CD14-positive monocyte (primary cell): ENCODE measurements around the gene RAPGEF1. TPM values are rescaled to one million over a fixed set of nuclear protein-coding genes. Genes with fewer than 3 reads are reported as not detected.
A peak's percentile ranks its signal among the peaks of the same experiment; 100 is the strongest.

ENCODE experiments used
- DNase-seq, 3 donors: peaks; one replicate each; pipeline ENCODE4 v3.0.0-alpha.2; 2011 to 2022
- H2AFZ ChIP-seq: 2 replicates; pipeline ENCODE4 v1.6.0; 2012; ENCODE audit warnings: mild to moderate bottlenecking, low read depth, low read length, inconsistent platforms; ENCODE audit not compliant: insufficient read depth, poor library complexity, severe bottlenecking
- H3K27ac ChIP-seq, 2 donors: 1 replicate in 1 of 2; 2 replicates in 1 of 2; pipeline ENCODE4 v1.5.1; 2012 to 2013; ENCODE audit warnings: low read length in 2 of 2, control low read depth in 1 of 2, inconsistent platforms in 1 of 2, low read depth in 1 of 2, mild to moderate bottlenecking in 1 of 2
- H3K27me3 ChIP-seq, 2 donors: one replicate each; pipeline versions ENCODE4 v1.6.0 to v1.6.1; 2011 to 2013; ENCODE audit warnings: low read length in 2 of 2; ENCODE audit not compliant: control insufficient read depth in 2 of 2, insufficient read depth in 2 of 2
- H3K36me3 ChIP-seq, 2 donors: replicated peaks in 1 of 2; 1 replicate in 1 of 2; 2 replicates in 1 of 2; pipeline versions ENCODE4 v1.5.1 to v1.6.1; 2012 to 2013; ENCODE audit warnings: low read length in 2 of 2, control low read depth in 1 of 2, inconsistent platforms in 1 of 2, mild to moderate bottlenecking in 1 of 2; ENCODE audit not compliant: insufficient read depth in 2 of 2, control insufficient read depth in 1 of 2
- H3K4me1 ChIP-seq, 2 donors: 1 replicate in 1 of 2; 2 replicates in 1 of 2; pipeline versions ENCODE4 v1.5.1 to v1.6.1; 2012 to 2013; ENCODE audit warnings: low read length in 2 of 2, control low read depth in 1 of 2, inconsistent platforms in 1 of 2, mild to moderate bottlenecking in 1 of 2, moderate library complexity in 1 of 2; ENCODE audit not compliant: insufficient read depth in 2 of 2, control insufficient read depth in 1 of 2
- H3K4me2 ChIP-seq: replicated peaks from 2 replicates; pipeline ENCODE3; 2012; ENCODE audit warnings: low read length, moderate library complexity, mild to moderate bottlenecking; ENCODE audit not compliant: poor library complexity, severe bottlenecking; ENCODE audit errors: extremely low read depth
- H3K4me3 ChIP-seq, 3 experiments: fragments of 200-600 bp in 1 of 3; sonication (generic) in 1 of 3; replicated peaks in 1 of 3; 1 replicate in 2 of 3; 2 replicates in 1 of 3; pipeline ENCODE4 v1.5.1; 2011 to 2013; ENCODE audit warnings: low read length in 3 of 3, mild to moderate bottlenecking in 3 of 3, control low read depth in 2 of 3, low read depth in 2 of 3, inconsistent platforms in 1 of 3, moderate library complexity in 1 of 3
- H3K79me2 ChIP-seq: 2 replicates; pipeline ENCODE4 v1.6.0; 2012; ENCODE audit warnings: mild to moderate bottlenecking, control low read depth, inconsistent platforms, low read length, moderate library complexity; ENCODE audit not compliant: insufficient read depth
- H3K9ac ChIP-seq: 2 replicates; pipeline ENCODE4 v1.6.0; 2017; ENCODE audit warnings: low read length, mild to moderate bottlenecking; ENCODE audit not compliant: insufficient read depth, poor library complexity, severe bottlenecking
- H3K9me3 ChIP-seq, 2 donors: replicated peaks in 1 of 2; 1 replicate in 1 of 2; 2 replicates in 1 of 2; pipeline versions ENCODE4 v1.5.1 to v1.6.1; 2012 to 2013; ENCODE audit warnings: low read length in 2 of 2, control low read depth in 1 of 2; ENCODE audit not compliant: control insufficient read depth in 1 of 2, insufficient read depth in 1 of 2
- H4K20me1 ChIP-seq: 2 replicates; pipeline ENCODE4 v1.6.0; 2012; ENCODE audit warnings: mild to moderate bottlenecking, low read length, control low read depth, moderate library complexity; ENCODE audit not compliant: insufficient read depth
- H3K27ac Mint-ChIP-seq, 7 donors: one replicate each; pipeline ENCODE4 v1.8.0; 2020; ENCODE audit warnings: mild to moderate bottlenecking in 7 of 7, mixed read lengths in 7 of 7, moderate library complexity in 6 of 7, inconsistent platforms in 2 of 7
- H3K27me3 Mint-ChIP-seq, 3 donors: one replicate each; pipeline ENCODE4 v1.8.0; 2021 to 2022; ENCODE audit warnings: low read depth in 3 of 3, mild to moderate bottlenecking in 3 of 3, mixed read lengths in 3 of 3, moderate library complexity in 3 of 3, inconsistent platforms in 1 of 3
- H3K36me3 Mint-ChIP-seq, 2 donors: one replicate each; pipeline ENCODE4 v1.8.0; 2020; ENCODE audit warnings: mixed read lengths in 2 of 2, inconsistent platforms in 1 of 2, mild to moderate bottlenecking in 1 of 2
- H3K4me1 Mint-ChIP-seq: one replicate; pipeline ENCODE4 v1.8.0; 2020; ENCODE audit warnings: mild to moderate bottlenecking, mixed read lengths
- H3K4me3 Mint-ChIP-seq, 2 donors: one replicate each; pipeline ENCODE4 v1.8.0; 2020; ENCODE audit warnings: mild to moderate bottlenecking in 2 of 2, mixed read lengths in 2 of 2, moderate library complexity in 1 of 2
- H3K9me3 Mint-ChIP-seq, 7 donors: one replicate each; pipeline ENCODE4 v1.8.0; 2020 to 2022; ENCODE audit warnings: mixed read lengths in 7 of 7, mild to moderate bottlenecking in 6 of 7, moderate library complexity in 6 of 7, inconsistent platforms in 2 of 7
- CTCF ChIP-seq: fragments of 200-600 bp; IDR thresholded peaks from one replicate; pipeline ENCODE4 v1.8.0; 2022; ENCODE audit warnings: antibody characterized with exemption, mild to moderate bottlenecking
- WGBS: methylation state at CpG from one replicate; pipeline ENCODE4 v1.1.5; 2013; ENCODE audit warnings: missing lambda C conversion rate; ENCODE audit not compliant: insufficient coverage; 5-methylcytosine and 5-hydroxymethylcytosine counted together
- intact Hi-C, 2 donors: fragments of 100-400 bp; cut with micrococcal nuclease; formaldehyde crosslinking; loops; one replicate each; pipeline versions ENCODE4 v1.15.0 to v1.15.1; 2023
- polyA plus RNA-seq, 3 donors: library from polyadenylated mRNA; depleted of rRNA in 1 of 3; unstranded in 2 of 3; stranded (reverse) in 1 of 3; fragments of 300-500 nt in 2 of 3; fragments of >200 nt in 1 of 3; fragmentation: Illumina TruSeq in 2 of 3; gene quantifications; 1 replicate in 2 of 3; 2 replicates in 1 of 3; pipeline ENCODE4 v1.2.3, GENCODE V29; 2012 to 2021

RAPGEF1 gene
- polyA plus RNA-seq, 3 donors: 1.7 to 71.7 (median 3.0) TPM

GRCh38 chr9:131744720-131745201 lies 4.9 kb upstream of the RAPGEF1 start:
- no peak overlapping the region for H3K4me2 ChIP-seq
- peaks cover 33% of the 10 kb centered on the region for H3K4me1 Mint-ChIP-seq
- H3K27ac Mint-ChIP-seq: peak overlapping the region; percentile 65 to 98 (median 92)
- peak overlapping the region in 1 of 2 donors; percentile 84 for H3K4me3 Mint-ChIP-seq
- no peak overlapping the region for H2AFZ ChIP-seq
- 68% methylated on average over 5 of the region's 8 CpGs for WGBS
- H3K9me3 ChIP-seq: no peaks in the 10 kb centered on the region
- no peaks in the 10 kb centered on the region for H3K27me3 ChIP-seq
- peak overlapping the region; percentile 65 to 77 for H3K27ac ChIP-seq
- peaks cover 0 to 4% (median 0%) of the 10 kb centered on the region in 3 donors for H3K27me3 Mint-ChIP-seq
- no peaks in the 10 kb centered on the region for H3K79me2 ChIP-seq
- DNase-seq: peak in 1 of 3 donors; percentile 14
- peaks cover 25 to 32% of the 10 kb centered on the region in 2 donors for H3K4me1 ChIP-seq
- intact Hi-C loops: loop anchor here (5.0 to 10.0 kb wide), 2 partner anchors 152 to 240 kb away; partner anchors contain the start of gene POMT1 (in 2 of the 2)
- peaks cover 0 to 2% (median 0%) of the 10 kb centered on the region in 7 donors for H3K9me3 Mint-ChIP-seq
- no peak overlapping the region for H3K9ac ChIP-seq
- H3K36me3 Mint-ChIP-seq: peaks cover 0 to 3% of the 10 kb centered on the region in 2 donors
- no peaks in the 10 kb centered on the region for H4K20me1 ChIP-seq
- H3K36me3 ChIP-seq: no peaks in the 10 kb centered on the region
- H3K4me3 ChIP-seq: no peak overlapping the region
- TF ChIP-seq CTCF: no peak

GRCh38 chr9:131744171-131744719 lies 4.4 kb upstream of the RAPGEF1 start:
- Histone ChIP-seq H3K27me3 (no peaks in the 10 kb centered on the region), H3K36me3 (no peaks in the 10 kb centered on the region), H3K4me3 (peak overlapping the region in 1 of 3 experiments; percentile 34), H3K9ac (no peak overlapping the region), H3K27ac (peak overlapping the region; percentile 65 to 77), H2AFZ (peak overlapping the region; percentile 50), H3K9me3 (no peaks in the 10 kb centered on the region), H3K4me2 (peak overlapping the region; percentile 14), H4K20me1 (peaks cover under 1% of the 10 kb centered on the region), H3K4me1 (peaks cover 25 to 32% of the 10 kb centered on the region in 2 donors), H3K79me2 (peaks cover 4% of the 10 kb centered on the region)
- intact Hi-C loops: loop anchor here (5.0 to 10.0 kb wide), 2 partner anchors 152 to 239 kb away; partner anchors contain the start of gene POMT1 (in 2 of the 2)
- DNase-seq: peak; percentile 57 to 66 (median 64)
- peaks cover 33% of the 10 kb centered on the region for H3K4me1 Mint-ChIP-seq
- H3K27me3 Mint-ChIP-seq: peaks cover 0 to 4% (median 0%) of the 10 kb centered on the region in 3 donors
- peak overlapping the region in 1 of 2 donors; percentile 84 for H3K4me3 Mint-ChIP-seq
- peaks cover 0 to 3% of the 10 kb centered on the region in 2 donors for H3K36me3 Mint-ChIP-seq
- 33% methylated on average over 2 of the region's 9 CpGs for WGBS
- H3K9me3 Mint-ChIP-seq: peaks cover 0 to 2% (median 0%) of the 10 kb centered on the region in 7 donors
- peak overlapping the region; percentile 88 to 98 (median 92) for H3K27ac Mint-ChIP-seq
- TF ChIP-seq CTCF: no peak
